Measurements from ENCODE around the gene RGS6.

GRCh38 chr14:72485695-72486094 is 553.5 kb downstream of the RGS6 start:
- TF ChIP-seq ZNF274 (IDR thresholded peaks at IDR 0.05; ENCODE audit: low read depth, low read length) (no peak), YY1 (IDR thresholded peaks at IDR 0.05; ENCODE audit: insufficient read depth, insufficient read length) (no peak)
